Mucosa of stomach (tissue), 1 donor: ENCODE results near the gene APAF1.
"Not testable (repeated sequence)": the region's sequence is repeated elsewhere in the genome, so short reads cannot be mapped to it uniquely, and the experiment has no call there.

Experiments used
- H3K27me3 ChIP-seq: one replicate; pipeline ENCODE4 v1.7.0; 2013; ENCODE audit warnings: mild to moderate bottlenecking, low read length; ENCODE audit not compliant: control insufficient read depth, insufficient read depth
- H3K36me3 ChIP-seq: one replicate; pipeline ENCODE4 v1.7.0; 2013; ENCODE audit warnings: low read length; ENCODE audit not compliant: control insufficient read depth, insufficient read depth
- H3K4me1 ChIP-seq: one replicate; pipeline ENCODE4 v1.7.0; 2013; ENCODE audit warnings: mild to moderate bottlenecking, low read length; ENCODE audit not compliant: control insufficient read depth, insufficient read depth
- H3K4me3 ChIP-seq: one replicate; pipeline ENCODE4 v1.7.0; 2013; ENCODE audit warnings: low read length
- H3K9ac ChIP-seq: one replicate; pipeline ENCODE4 v1.7.0; 2013; ENCODE audit warnings: mild to moderate bottlenecking, low read length, moderate library complexity
- H3K9me3 ChIP-seq: one replicate; pipeline ENCODE4 v1.7.0; 2013; ENCODE audit warnings: mild to moderate bottlenecking, low read length, moderate library complexity; ENCODE audit not compliant: control insufficient read depth
- donor health status: Pancreatic carcinoma.

APAF1 gene

DNA sequence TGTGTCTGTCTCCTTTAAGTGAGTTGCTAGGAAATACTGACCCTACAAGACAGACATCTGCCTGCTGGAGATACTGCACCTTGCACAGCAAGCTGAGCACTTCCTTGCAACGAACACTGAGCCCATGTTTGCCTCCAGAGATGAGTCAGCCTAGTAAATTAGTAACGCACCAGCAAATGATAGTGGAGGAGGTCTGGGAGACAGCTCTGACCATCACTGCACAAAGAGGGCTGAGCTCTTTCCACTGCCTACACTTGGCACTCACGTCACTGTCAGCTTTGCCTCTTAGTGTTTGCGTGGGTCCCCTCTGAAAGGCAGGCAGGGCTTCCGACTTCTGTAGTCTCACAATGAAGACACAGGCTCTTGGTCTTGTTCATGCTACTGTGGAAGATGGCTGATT, 109.0 kb downstream of the APAF1 start:
- Histone ChIP-seq H3K27me3 (no peaks in the 10 kb centered on the region), H3K4me3 (no peak overlapping the region)

DNA sequence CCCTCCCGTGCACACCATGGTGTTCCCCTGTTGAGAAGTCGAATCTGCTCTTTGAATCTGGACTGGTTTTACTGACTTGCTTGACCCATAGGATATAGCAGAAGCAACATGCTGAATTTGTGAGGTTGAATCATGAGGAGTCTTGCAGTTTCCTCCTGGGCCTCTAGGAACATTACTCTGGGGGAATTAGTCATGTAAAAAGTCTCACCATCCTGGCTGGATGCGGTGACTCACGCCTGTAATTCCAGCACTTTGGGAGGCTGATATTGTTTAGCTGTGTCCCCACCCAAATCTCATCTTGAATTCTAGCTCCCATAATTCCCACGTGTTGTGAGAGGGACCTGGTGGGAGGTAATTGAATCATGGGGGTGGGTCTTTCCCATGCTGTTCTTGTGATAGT, 110.8 kb downstream of the APAF1 start:
- not testable (repeated sequence) for H3K4me1 ChIP-seq, H3K9ac ChIP-seq, H3K27me3 ChIP-seq, H3K36me3 ChIP-seq, H3K4me3 ChIP-seq, H3K9me3 ChIP-seq

More for the DNA sequence above, 109.0 kb downstream of the APAF1 start:
- Histone ChIP-seq H3K9ac (no peak overlapping the region), H3K9me3 (no peaks in the 10 kb centered on the region), H3K36me3 (no peaks in the 10 kb centered on the region), H3K4me1 (no peaks in the 10 kb centered on the region)

DNA sequence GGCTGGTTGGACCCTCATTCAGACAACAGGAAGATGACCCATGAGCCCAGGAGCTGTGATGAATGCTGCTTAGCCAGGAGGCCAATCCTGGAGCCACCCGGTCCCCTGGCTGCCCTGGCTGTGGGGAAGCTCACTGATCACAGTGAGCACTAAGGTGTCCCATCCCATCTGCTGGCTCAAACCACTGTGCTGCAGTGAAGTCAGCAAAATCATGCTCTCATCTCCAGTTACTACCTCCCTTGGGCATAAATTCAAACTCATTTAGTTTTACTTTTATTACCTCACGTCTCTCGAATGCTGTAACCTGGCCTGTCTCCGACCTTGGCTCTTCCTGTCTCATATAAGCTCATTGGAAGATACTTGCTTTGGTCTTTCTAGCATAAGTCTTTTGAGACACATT, 112.4 kb downstream of the APAF1 start:
- Histone ChIP-seq H3K9me3 (no peaks in the 10 kb centered on the region), H3K36me3 (no peaks in the 10 kb centered on the region), H3K27me3 (no peaks in the 10 kb centered on the region), H3K9ac (no peak overlapping the region), H3K4me3 (no peak overlapping the region), H3K4me1 (no peaks in the 10 kb centered on the region)

DNA sequence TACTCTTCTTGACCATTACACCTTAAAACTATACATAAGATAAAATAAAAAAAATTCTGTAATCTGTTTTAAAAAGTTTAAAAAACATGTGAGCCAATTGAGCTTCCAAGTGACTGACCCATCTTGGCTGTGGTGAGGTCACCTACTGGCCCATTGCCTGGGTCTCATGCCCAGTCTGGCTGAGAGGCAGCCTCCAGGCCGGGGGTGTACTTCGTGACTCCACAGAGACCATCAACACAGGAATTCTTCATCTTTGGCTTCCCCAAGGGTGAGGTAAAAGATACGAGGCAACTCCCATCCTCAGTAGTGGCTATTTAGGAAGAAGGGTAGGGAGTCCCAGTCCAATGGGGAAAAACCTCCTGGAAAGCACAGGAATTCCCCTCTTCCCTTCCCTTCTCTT, 113.2 kb downstream of the APAF1 start:
- H3K36me3 ChIP-seq: no peaks in the 10 kb centered on the region
- no peak overlapping the region for H3K4me3 ChIP-seq
- H3K9me3 ChIP-seq: no peaks in the 10 kb centered on the region
- H3K4me1 ChIP-seq: no peaks in the 10 kb centered on the region
- no peak overlapping the region for H3K9ac ChIP-seq
- H3K27me3 ChIP-seq: no peaks in the 10 kb centered on the region

DNA sequence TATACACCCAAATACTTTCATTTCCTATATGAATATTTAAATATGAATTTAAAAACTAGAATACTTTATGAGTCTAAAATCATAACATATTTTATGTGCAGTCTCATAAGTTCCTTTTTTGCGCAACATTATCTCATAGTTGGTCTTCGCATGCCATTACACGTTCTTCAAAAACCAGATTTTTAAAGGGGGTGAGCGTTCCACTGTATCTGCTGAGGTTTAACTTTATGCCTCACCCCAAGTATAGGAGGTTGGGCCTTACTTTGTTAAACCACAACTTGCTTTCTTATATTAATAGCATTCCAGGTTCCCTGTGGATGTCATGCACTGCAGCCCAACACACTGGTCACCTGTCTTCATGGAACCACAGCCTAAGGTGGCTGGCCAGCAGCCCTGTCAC, 118.6 kb downstream of the APAF1 start:
- no peaks in the 10 kb centered on the region for H3K4me1 ChIP-seq
- H3K4me3 ChIP-seq: no peak overlapping the region
- no peaks in the 10 kb centered on the region for H3K36me3 ChIP-seq
- no peak overlapping the region for H3K9ac ChIP-seq
- no peaks in the 10 kb centered on the region for H3K27me3 ChIP-seq
- no peaks in the 10 kb centered on the region for H3K9me3 ChIP-seq

DNA sequence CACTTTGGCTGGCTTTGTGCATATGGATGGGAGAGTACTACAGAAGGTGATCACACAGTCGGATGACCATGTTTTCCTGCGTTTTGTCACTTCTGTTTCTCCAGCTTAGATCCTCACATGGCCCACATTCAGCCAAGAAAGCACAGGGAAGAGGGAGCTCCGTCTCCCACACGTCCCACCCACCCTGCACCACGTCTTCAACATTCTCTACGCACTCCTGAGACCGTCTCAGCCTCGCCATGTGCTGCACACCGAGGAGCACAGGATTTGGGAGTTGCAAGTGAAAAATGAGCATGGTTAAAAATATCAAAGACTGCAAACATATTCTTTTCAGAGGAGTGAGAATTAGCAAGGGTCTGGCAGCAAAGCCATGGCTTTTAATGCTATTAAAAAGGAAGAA, 122.2 kb downstream of the APAF1 start:
- Histone ChIP-seq H3K36me3 (no peaks in the 10 kb centered on the region), H3K27me3 (no peaks in the 10 kb centered on the region), H3K4me3 (no peak overlapping the region), H3K9ac (no peak overlapping the region), H3K9me3 (no peaks in the 10 kb centered on the region), H3K4me1 (no peaks in the 10 kb centered on the region)

DNA sequence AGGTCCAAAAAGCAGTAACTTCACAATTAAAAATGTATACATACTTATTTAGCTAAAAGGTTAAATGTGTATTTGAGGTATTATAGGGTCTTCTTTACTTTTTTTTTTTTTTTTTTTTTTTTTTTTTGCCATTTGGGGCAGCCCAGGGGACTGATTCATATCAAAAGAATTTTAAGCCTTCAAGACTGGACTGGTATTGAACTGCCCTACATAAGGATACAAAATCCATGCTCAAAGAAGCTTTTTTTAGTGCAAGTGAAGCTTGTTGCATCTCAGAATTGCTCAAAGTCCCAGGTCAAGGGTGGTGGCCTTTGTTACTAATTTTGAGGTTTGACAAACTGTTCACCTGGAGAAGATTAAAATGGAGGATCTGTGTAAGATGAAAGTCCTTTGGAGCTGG, 124.0 kb downstream of the APAF1 start:
- Histone ChIP-seq H3K9me3 (no peaks in the 10 kb centered on the region), H3K4me1 (no peaks in the 10 kb centered on the region), H3K27me3 (no peaks in the 10 kb centered on the region), H3K36me3 (no peaks in the 10 kb centered on the region), H3K9ac (no peak overlapping the region), H3K4me3 (no peak overlapping the region)

DNA sequence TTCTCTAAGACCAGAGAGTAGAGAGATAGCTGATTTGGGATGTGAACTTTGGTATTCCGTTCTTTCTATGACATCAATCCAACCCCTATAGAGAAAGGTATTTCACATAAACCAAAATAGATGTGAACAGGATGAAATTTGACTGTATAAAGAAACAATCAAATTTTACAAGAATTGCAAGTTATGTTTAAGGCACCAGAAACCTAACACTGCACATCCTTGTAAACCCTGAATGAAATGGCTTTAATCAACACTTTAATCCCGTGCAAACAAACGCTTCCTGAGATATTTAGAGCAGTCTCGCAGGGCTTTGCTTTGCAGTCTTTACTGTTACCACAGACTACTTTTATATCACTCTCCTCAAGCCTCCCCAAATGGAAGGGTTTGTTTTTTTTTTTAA, 125.1 kb downstream of the APAF1 start:
- H3K36me3 ChIP-seq: no peaks in the 10 kb centered on the region
- no peaks in the 10 kb centered on the region for H3K4me1 ChIP-seq
- no peak overlapping the region for H3K4me3 ChIP-seq
- H3K27me3 ChIP-seq: no peaks in the 10 kb centered on the region
- no peaks in the 10 kb centered on the region for H3K9me3 ChIP-seq
- H3K9ac ChIP-seq: no peak overlapping the region

DNA sequence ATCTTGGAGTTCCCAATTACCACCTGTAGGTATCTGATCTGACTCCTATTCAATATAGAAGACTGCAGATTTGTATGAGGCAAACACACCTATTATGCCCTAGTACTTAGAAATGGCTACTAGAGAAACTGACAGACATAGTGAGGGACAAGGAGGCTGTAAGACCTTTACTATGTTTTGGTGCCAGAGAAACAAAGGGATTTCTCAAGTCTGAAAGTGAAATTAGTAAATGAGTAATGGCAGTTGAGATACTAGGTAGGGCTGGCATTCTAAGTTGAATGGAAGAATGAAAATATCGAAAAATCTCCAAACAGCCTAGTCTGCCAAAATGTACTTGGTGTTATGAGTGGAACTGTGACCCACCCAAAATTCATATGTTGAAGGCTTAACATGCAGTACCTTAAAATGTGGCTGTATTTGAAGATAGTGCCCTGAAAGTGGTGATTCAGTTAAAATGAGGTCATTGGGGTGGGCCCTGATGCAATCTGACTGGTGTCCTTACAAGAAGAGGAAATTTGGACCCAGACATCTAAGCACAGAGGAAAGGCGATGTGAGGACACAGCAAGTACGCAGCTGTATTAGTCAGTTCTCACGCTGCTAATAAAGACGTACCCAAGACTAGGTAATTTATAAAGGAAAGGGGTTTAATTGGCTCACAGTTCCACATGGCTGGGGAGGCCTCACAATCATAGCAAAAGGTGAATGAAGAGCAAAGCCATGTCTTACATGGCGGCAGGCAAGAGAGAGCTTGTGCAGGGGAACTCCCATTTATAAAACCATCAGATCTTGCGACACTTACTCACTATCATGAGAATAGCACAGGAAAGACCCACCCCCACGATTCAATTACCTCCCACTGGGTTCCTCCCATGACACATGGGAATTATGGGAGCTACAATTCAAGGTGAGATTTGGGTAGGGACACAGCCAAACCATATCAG, 127.0 kb downstream of the APAF1 start:
- Histone ChIP-seq H3K36me3 (no peaks in the 10 kb centered on the region), H3K9me3 (no peaks in the 10 kb centered on the region), H3K4me3 (no peak overlapping the region)

DNA sequence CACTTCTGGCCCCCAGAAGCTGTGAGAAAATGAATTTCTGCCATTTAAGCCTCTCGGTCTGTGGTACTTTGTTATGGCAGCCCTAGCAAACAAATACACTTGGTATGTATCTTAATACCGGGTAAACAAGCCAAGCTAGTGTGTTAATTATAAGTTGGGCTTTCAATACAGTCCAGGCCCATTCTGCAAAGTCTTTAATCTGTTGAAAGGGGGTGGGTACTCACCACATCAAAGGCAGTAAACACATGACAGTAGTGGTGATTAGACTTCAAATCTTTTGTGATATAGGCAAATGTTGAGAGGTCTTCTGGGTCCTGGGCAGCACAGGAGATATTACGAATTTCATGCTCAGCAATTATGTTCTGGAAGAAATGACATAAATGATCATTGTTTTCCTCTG, 127.7 kb downstream of the APAF1 start:
- H3K27me3 ChIP-seq: no peaks in the 10 kb centered on the region
- no peak overlapping the region for H3K4me3 ChIP-seq
- no peaks in the 10 kb centered on the region for H3K4me1 ChIP-seq
- no peaks in the 10 kb centered on the region for H3K36me3 ChIP-seq
- no peak overlapping the region for H3K9ac ChIP-seq
- no peaks in the 10 kb centered on the region for H3K9me3 ChIP-seq

More for the DNA sequence above, 127.0 kb downstream of the APAF1 start:
- Histone ChIP-seq H3K9ac (no peak overlapping the region), H3K4me1 (no peaks in the 10 kb centered on the region), H3K27me3 (no peaks in the 10 kb centered on the region)

DNA sequence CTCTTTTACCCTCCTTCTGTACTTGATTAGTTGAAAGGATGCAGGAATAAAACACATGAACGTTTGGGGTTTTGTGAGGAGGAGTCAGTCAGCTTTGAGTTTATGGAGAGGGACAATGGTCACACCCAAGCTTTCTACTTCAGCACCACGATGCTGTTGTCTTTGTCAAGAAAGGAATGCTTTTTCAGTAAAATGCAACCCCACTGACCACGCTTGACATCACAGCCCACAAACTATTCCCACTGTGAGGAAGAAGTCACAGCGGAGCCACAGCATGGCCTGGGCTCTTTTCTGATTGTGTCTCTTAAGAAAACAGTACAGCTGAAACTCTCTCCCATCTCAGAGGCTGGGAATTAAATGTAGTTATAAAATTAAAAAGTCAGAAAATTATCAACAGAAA, 135.2 kb downstream of the APAF1 start:
- H3K36me3 ChIP-seq: no peaks in the 10 kb centered on the region
- no peaks in the 10 kb centered on the region for H3K4me1 ChIP-seq
- H3K4me3 ChIP-seq: no peak overlapping the region

DNA sequence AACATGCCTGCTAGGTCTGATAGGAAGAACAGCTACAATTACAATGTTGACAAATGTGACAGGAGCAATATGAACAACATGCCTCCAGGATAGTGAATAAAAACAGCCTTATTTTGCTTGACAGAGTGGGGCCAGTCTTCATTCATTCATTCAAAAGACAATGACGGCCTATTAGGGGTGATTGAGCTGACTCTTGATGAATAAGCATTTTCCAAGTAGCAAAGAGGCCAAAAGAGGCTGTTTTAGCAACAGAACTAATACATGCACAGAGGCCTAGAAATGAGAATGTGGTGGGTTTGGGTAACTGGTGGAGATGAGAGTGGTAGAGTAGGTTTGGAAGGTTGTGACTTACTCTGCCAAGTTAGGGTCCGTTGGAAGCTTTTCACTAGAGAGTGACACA, 138.3 kb downstream of the APAF1 start:
- Histone ChIP-seq H3K4me1 (no peaks in the 10 kb centered on the region), H3K4me3 (no peak overlapping the region), H3K36me3 (no peaks in the 10 kb centered on the region), H3K9me3 (no peaks in the 10 kb centered on the region), H3K9ac (no peak overlapping the region), H3K27me3 (no peaks in the 10 kb centered on the region)

More for the DNA sequence above, 135.2 kb downstream of the APAF1 start:
- H3K9me3 ChIP-seq: no peaks in the 10 kb centered on the region
- no peak overlapping the region for H3K9ac ChIP-seq
- H3K27me3 ChIP-seq: no peaks in the 10 kb centered on the region
